H9 (cell line): ENCODE measurements around the gene HMGCS2. TPM values are rescaled to one million over a fixed set of nuclear protein-coding genes. Genes with fewer than 3 reads are reported as not detected.

Experiments
- DNase-seq: peaks from one replicate; pipeline ENCODE4 v3.0.0-alpha.2; 2017
- H2AFZ ChIP-seq: one replicate; pipeline ENCODE4 v1.6.1; 2013; ENCODE audit warnings: mild to moderate bottlenecking, low read length, control low read depth, moderate library complexity
- H2AK5ac ChIP-seq: 2 replicates; pipeline ENCODE4 v1.6.1; 2013; ENCODE audit warnings: low read length, control low read depth, mixed read lengths; ENCODE audit not compliant: insufficient read length
- H2BK120ac ChIP-seq: one replicate; pipeline ENCODE4 v1.6.1; 2013; ENCODE audit warnings: low read depth, mild to moderate bottlenecking, low read length, control low read depth, inconsistent platforms; ENCODE audit not compliant: poor library complexity, severe bottlenecking
- H2BK12ac ChIP-seq: 2 replicates; pipeline ENCODE4 v1.6.1; 2013; ENCODE audit warnings: low read length, control low read depth, mixed read lengths, low read depth; ENCODE audit not compliant: insufficient read length
- H2BK15ac ChIP-seq: 2 replicates; pipeline ENCODE4 v1.6.1; 2013; ENCODE audit warnings: low read depth, low read length, control low read depth
- H2BK20ac ChIP-seq: one replicate; pipeline ENCODE4 v1.6.1; 2013; ENCODE audit warnings: low read depth, mild to moderate bottlenecking, low read length, control low read depth, inconsistent platforms; ENCODE audit not compliant: poor library complexity, severe bottlenecking
- H2BK5ac ChIP-seq: 2 replicates; pipeline ENCODE4 v1.6.1; 2013; ENCODE audit warnings: low read length, control low read depth, mixed read lengths; ENCODE audit not compliant: insufficient read length
- H3K14ac ChIP-seq: 2 replicates; pipeline ENCODE4 v1.6.1; 2013; ENCODE audit warnings: low read length, control low read depth; ENCODE audit not compliant: insufficient read depth
- H3K18ac ChIP-seq: 2 replicates; pipeline ENCODE4 v1.6.1; 2013; ENCODE audit warnings: low read depth, mild to moderate bottlenecking, mixed read lengths, low read length, control low read depth; ENCODE audit not compliant: insufficient read length
- H3K23ac ChIP-seq: 2 replicates; pipeline ENCODE4 v1.6.1; 2013; ENCODE audit warnings: low read length, control low read depth, mixed read lengths, low read depth; ENCODE audit not compliant: insufficient read length
- H3K23me2 ChIP-seq: 2 replicates; pipeline ENCODE4 v1.6.1; 2013; ENCODE audit warnings: low read depth, mild to moderate bottlenecking, mixed read lengths, low read length, control low read depth; ENCODE audit not compliant: insufficient read length, poor library complexity, severe bottlenecking
- H3K27ac ChIP-seq: 2 replicates; pipeline ENCODE4 v1.5.1; 2013; ENCODE audit warnings: low read length, control low read depth, mixed read lengths, low read depth; ENCODE audit not compliant: insufficient read length
- H3K27me3 ChIP-seq: 2 replicates; pipeline ENCODE4 v1.6.1; 2013; ENCODE audit warnings: low read length, control low read depth, inconsistent platforms; ENCODE audit not compliant: insufficient read depth
- H3K4ac ChIP-seq: 2 replicates; pipeline ENCODE4 v1.6.1; 2013; ENCODE audit warnings: low read depth, mild to moderate bottlenecking, control low read depth, inconsistent platforms, low read length, moderate library complexity
- H3K4me1 ChIP-seq: 2 replicates; pipeline ENCODE4 v1.6.1; 2013; ENCODE audit warnings: low read length, control low read depth, inconsistent platforms; ENCODE audit not compliant: insufficient read depth
- H3K4me2 ChIP-seq: 2 replicates; pipeline ENCODE4 v1.6.1; 2013; ENCODE audit warnings: low read length, control low read depth, mixed read lengths; ENCODE audit not compliant: insufficient read length, insufficient read depth
- H3K56ac ChIP-seq: 2 replicates; pipeline ENCODE4 v1.6.1; 2013; ENCODE audit warnings: low read depth, mild to moderate bottlenecking, mixed read lengths, low read length, control low read depth; ENCODE audit not compliant: insufficient read length
- H3K79me1 ChIP-seq: 2 replicates; pipeline ENCODE4 v1.6.1; 2013; ENCODE audit warnings: low read depth, mild to moderate bottlenecking, moderate library complexity, low read length, control low read depth, inconsistent platforms; ENCODE audit not compliant: insufficient read depth, poor library complexity, severe bottlenecking
- H3K79me2 ChIP-seq: 2 replicates; pipeline ENCODE4 v1.6.1; 2013; ENCODE audit warnings: low read length, control low read depth, inconsistent platforms; ENCODE audit not compliant: insufficient read depth
- H3K9ac ChIP-seq: 2 replicates; pipeline ENCODE4 v1.6.1; 2013; ENCODE audit warnings: low read length, control low read depth, mixed read lengths; ENCODE audit not compliant: insufficient read length; ENCODE audit errors: extremely low read depth
- H3K9me3 ChIP-seq: one replicate; pipeline ENCODE4 v1.6.1; 2013; ENCODE audit warnings: low read depth, low read length, inconsistent platforms; ENCODE audit not compliant: control insufficient read depth
- H3T11ph ChIP-seq: one replicate; pipeline ENCODE4 v1.6.1; 2013; ENCODE audit warnings: mild to moderate bottlenecking, low read length, control low read depth, inconsistent platforms
- H4K20me1 ChIP-seq: one replicate; pipeline ENCODE4 v1.6.1; 2013; ENCODE audit not compliant: control insufficient read depth, insufficient read length, insufficient read depth
- H4K5ac ChIP-seq: 2 replicates; pipeline ENCODE4 v1.6.1; 2013; ENCODE audit warnings: low read depth, mild to moderate bottlenecking, mixed read lengths, low read length, control low read depth; ENCODE audit not compliant: insufficient read length
- H4K8ac ChIP-seq: replicated peaks from 2 replicates; pipeline ENCODE4 v1.6.1; 2013; ENCODE audit warnings: low read length, control low read depth, mixed read lengths, low read depth; ENCODE audit not compliant: insufficient read length
- H4K91ac ChIP-seq: 2 replicates; pipeline ENCODE4 v1.6.1; 2013; ENCODE audit warnings: low read depth, mild to moderate bottlenecking, moderate library complexity, mixed read lengths, low read length, control low read depth; ENCODE audit not compliant: insufficient read length
- H3K27ac Mint-ChIP-seq, 3 experiments: 2 replicates in 2 of 3; 3 replicates in 1 of 3; pipeline ENCODE4 v1.8.0; 2020 to 2021; ENCODE audit warnings: mixed read lengths in 3 of 3, mild to moderate bottlenecking in 1 of 3, moderate library complexity in 1 of 3
- H3K27me3 Mint-ChIP-seq: 2 replicates; pipeline ENCODE4 v1.8.0; 2021; ENCODE audit warnings: low read depth, mild to moderate bottlenecking, moderate library complexity, mixed read lengths
- H3K36me3 Mint-ChIP-seq, 3 experiments: 2 replicates in 2 of 3; 3 replicates in 1 of 3; pipeline ENCODE4 v1.8.0; 2020 to 2021; ENCODE audit warnings: low read depth in 3 of 3, mixed read lengths in 3 of 3; ENCODE audit not compliant: insufficient read depth in 1 of 3
- H3K4me1 Mint-ChIP-seq, 2 experiments: 2 replicates each; pipeline ENCODE4 v1.8.0; 2020; ENCODE audit warnings: mixed read lengths in 2 of 2
- H3K4me3 Mint-ChIP-seq, 2 experiments: 2 replicates in 1 of 2; 3 replicates in 1 of 2; pipeline ENCODE4 v1.8.0; 2020 to 2021; ENCODE audit warnings: mild to moderate bottlenecking in 2 of 2, mixed read lengths in 2 of 2, moderate library complexity in 1 of 2
- H3K9me3 Mint-ChIP-seq, 2 experiments: 2 replicates in 1 of 2; 3 replicates in 1 of 2; pipeline ENCODE4 v1.8.0; 2020; ENCODE audit warnings: mild to moderate bottlenecking in 2 of 2, mixed read lengths in 2 of 2, moderate library complexity in 1 of 2
- WGBS: extraction: QIAGEN DNeasy Blood & Tissue Kit; methylation state at CpG from one replicate; pipeline ENCODE4 v1.1.7; 2013; ENCODE audit warnings: missing lambda C conversion rate, low lambda C conversion rate, mixed read lengths; ENCODE audit not compliant: insufficient read length; ENCODE audit errors: extremely low coverage; 5-methylcytosine and 5-hydroxymethylcytosine counted together
- total RNA-seq: library from RNA; stranded (reverse); gene quantifications from 2 replicates; pipeline ENCODE4 v1.2.1, GENCODE V29; 2021
- TF ChIP-seq, protein P1 (sequence below): fragments of 200-600 bp; sonication (generic); conservative IDR thresholded peaks from 3 replicates; pipeline ENCODE4 v1.8.0; 2021; ENCODE audit warnings: antibody characterized with exemption, mild to moderate bottlenecking

HMGCS2 gene
- total RNA-seq, 1 experiment from 2014 or later = not detected

DNA sequence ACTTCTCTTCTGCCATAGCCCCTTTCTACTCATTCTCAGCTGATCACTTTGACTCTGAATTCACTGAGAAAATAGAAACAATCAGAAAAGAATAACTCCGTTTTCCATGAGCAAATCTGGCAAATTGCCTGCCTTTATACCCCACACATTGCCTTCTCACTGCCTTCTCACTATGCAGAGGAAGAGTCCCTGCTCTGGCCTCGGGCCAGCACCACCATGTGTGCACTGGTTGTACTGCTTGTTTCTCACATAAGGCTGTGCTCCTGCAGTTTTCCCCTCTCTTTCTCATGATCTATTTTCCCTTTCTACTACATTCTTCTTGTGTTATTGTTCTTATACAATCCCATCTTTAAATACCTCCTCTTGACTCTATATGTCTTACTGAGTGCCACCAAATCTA is 2.3 kb upstream of the HMGCS2 start:
- H3K27ac Mint-ChIP-seq = no peak overlapping the region

More for the DNA sequence above, 2.3 kb upstream of the HMGCS2 start:
- no peak overlapping the region for H3K9ac ChIP-seq
- no peak overlapping the region for H2BK15ac ChIP-seq
- H3K79me1 ChIP-seq = no peaks in the 10 kb centered on the region
- no peak overlapping the region for H4K8ac ChIP-seq
- no peaks in the 10 kb centered on the region for H3K27me3 ChIP-seq
- no CpG with 5 or more reads among the region's 2 CpGs for WGBS
- TF ChIP-seq, protein P1, sequence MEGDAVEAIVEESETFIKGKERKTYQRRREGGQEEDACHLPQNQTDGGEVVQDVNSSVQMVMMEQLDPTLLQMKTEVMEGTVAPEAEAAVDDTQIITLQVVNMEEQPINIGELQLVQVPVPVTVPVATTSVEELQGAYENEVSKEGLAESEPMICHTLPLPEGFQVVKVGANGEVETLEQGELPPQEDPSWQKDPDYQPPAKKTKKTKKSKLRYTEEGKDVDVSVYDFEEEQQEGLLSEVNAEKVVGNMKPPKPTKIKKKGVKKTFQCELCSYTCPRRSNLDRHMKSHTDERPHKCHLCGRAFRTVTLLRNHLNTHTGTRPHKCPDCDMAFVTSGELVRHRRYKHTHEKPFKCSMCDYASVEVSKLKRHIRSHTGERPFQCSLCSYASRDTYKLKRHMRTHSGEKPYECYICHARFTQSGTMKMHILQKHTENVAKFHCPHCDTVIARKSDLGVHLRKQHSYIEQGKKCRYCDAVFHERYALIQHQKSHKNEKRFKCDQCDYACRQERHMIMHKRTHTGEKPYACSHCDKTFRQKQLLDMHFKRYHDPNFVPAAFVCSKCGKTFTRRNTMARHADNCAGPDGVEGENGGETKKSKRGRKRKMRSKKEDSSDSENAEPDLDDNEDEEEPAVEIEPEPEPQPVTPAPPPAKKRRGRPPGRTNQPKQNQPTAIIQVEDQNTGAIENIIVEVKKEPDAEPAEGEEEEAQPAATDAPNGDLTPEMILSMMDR = peak; percentile 57
- no peak overlapping the region for H2BK5ac ChIP-seq
- H3K4ac ChIP-seq = no peak overlapping the region
- no peak overlapping the region for H3K18ac ChIP-seq
- H3K27ac ChIP-seq = no peak overlapping the region
- no peaks in the 10 kb centered on the region for H3K23me2 ChIP-seq
- H3K56ac ChIP-seq = no peak overlapping the region
- H4K20me1 ChIP-seq = no peaks in the 10 kb centered on the region
- no peaks in the 10 kb centered on the region for H3K36me3 Mint-ChIP-seq
- H2BK20ac ChIP-seq = no peak overlapping the region
- H3K14ac ChIP-seq = no peak overlapping the region
- no peak overlapping the region for H4K91ac ChIP-seq
- H2BK12ac ChIP-seq = no peak overlapping the region
- H2BK120ac ChIP-seq = no peak overlapping the region
- no peaks in the 10 kb centered on the region for H3K9me3 Mint-ChIP-seq
- H2AK5ac ChIP-seq = no peak overlapping the region
- H3T11ph ChIP-seq = no peak overlapping the region
- H3K4me3 Mint-ChIP-seq = no peak overlapping the region
- H3K9me3 ChIP-seq = no peaks in the 10 kb centered on the region
- peaks cover 5% of the 10 kb centered on the region; the same call in 1 of the 2 replicates for H3K4me1 ChIP-seq
- no peak overlapping the region for H3K4me2 ChIP-seq
- H3K23ac ChIP-seq = no peak overlapping the region
- H3K27me3 Mint-ChIP-seq = peaks cover 7% of the 10 kb centered on the region
- no peak overlapping the region for H2AFZ ChIP-seq
- no peak for DNase-seq
- no peaks in the 10 kb centered on the region for H3K79me2 ChIP-seq
- peaks cover 13 to 16% of the 10 kb centered on the region in 2 experiments for H3K4me1 Mint-ChIP-seq
- H4K5ac ChIP-seq = no peak overlapping the region
